ENCODE data around the gene JMY.

- no peak for TF ChIP-seq CTCF (tag by site-specific recombination; IDR thresholded peaks at IDR 0.05)
- TF ChIP-seq ZNF121 (tag by site-specific recombination; IDR thresholded peaks at IDR 0.05): no peak
- TF ChIP-seq ZNF843 (tag by site-specific recombination; IDR thresholded peaks at IDR 0.05): no peak
- TF ChIP-seq ZBTB26 (tag by site-specific recombination; optimal IDR thresholded peaks at IDR 0.05): no peak
- TF ChIP-seq ZNF76 (tag by site-specific recombination; IDR thresholded peaks at IDR 0.05; ENCODE audit: borderline replicate concordance, low read depth): no peak
- TF ChIP-seq ZBTB17 (tag by site-specific recombination; IDR thresholded peaks at IDR 0.05): no peak
- TF ChIP-seq HOXA7 (CRISPR knock-in tag; IDR thresholded peaks at IDR 0.05; ENCODE audit: borderline replicate concordance): no peak
- no peak for TF ChIP-seq ZNF629 (tag by site-specific recombination; IDR thresholded peaks at IDR 0.05)
Measured at GRCh38 chr5:79190235-79190529, 45.7 kb upstream of the JMY start.
